Myometrial cell (primary cell): ENCODE measurements around the gene PSEN2. TPM values are rescaled to one million over a fixed set of nuclear protein-coding genes. Genes with fewer than 3 reads are reported as not detected.

ENCODE experiments used
- total RNA-seq: library from RNA; depleted of rRNA; stranded (reverse); fragments of >200 nt; gene quantifications from 2 replicates; pipeline ENCODE4 v1.2.3, GENCODE V29; 2015

PSEN2 gene
- 15.6 and 24.8 TPM in 2 replicates for total RNA-seq

GRCh38 chr1:226870401-226871279 lies at the start of gene PSEN2:
Gene PSEN2 (plus strand): TSS chr1:226870616. CDS start chr1:226881908, 11,292 bp downstream.

GRCh38 chr1:226940029-226940805 lies 69.8 kb downstream of the PSEN2 start, which contains the start of gene COQ8A:
Gene COQ8A (plus strand): TSS chr1:226940294. CDS start chr1:226961386, 21,092 bp downstream.

Other genes starting within 250 kb of the PSEN2 start
- gene ITPKB, start 131.3 kb upstream of the PSEN2 start, total RNA-seq: 1.2 and 1.4 TPM in 2 replicates
- gene COQ8A, start 69.7 kb downstream of the PSEN2 start, total RNA-seq: 6.2 and 7.2 TPM in 2 replicates